VCaP (cell line): ENCODE data around the gene NTN3.
A peak's percentile ranks its signal among the peaks of the same experiment; 100 is the strongest.
"Not testable (repeated sequence)": the region's sequence is repeated elsewhere in the genome, so short reads cannot be mapped to it uniquely, and the experiment has no call there.

ENCODE experiments used
- H3K27ac ChIP-seq: fragments of 450-650 bp; 2 replicates; pipeline ENCODE4 v1.5.1; 2017
- CTCF ChIP-seq: fragments of 450-650 bp; conservative IDR thresholded peaks from 2 replicates; pipeline ENCODE4 v1.5.1; 2017; ENCODE audit warnings: mild to moderate bottlenecking, moderate library complexity

NTN3 gene

GRCh38 chr16:2476741-2477140, 5.6 kb downstream of the NTN3 start:
- no peak for TF ChIP-seq CTCF
- peak overlapping the region; percentile 81 for H3K27ac ChIP-seq

GRCh38 chr16:2477327-2477726, 6.2 kb downstream of the NTN3 start:
- no peak for TF ChIP-seq CTCF
- H3K27ac ChIP-seq, result no peak overlapping the region

- TF ChIP-seq CTCF, result no peak
- no peak overlapping the region for H3K27ac ChIP-seq
These were observed 7.2 kb downstream of the NTN3 start for GRCh38 chr16:2478279-2478678.

GRCh38 chr16:2479996-2480395, 8.9 kb downstream of the NTN3 start:
- not testable (repeated sequence) for H3K27ac ChIP-seq

- TF ChIP-seq CTCF, result no peak
- H3K27ac ChIP-seq, result no peak overlapping the region
These were observed 9.9 kb downstream of the NTN3 start for GRCh38 chr16:2480948-2481347.

- no peak overlapping the region for H3K27ac ChIP-seq
- TF ChIP-seq CTCF, result no peak
These were observed 10.6 kb downstream of the NTN3 start for GRCh38 chr16:2481676-2482075.

- TF ChIP-seq CTCF, result no peak
- no peak overlapping the region for H3K27ac ChIP-seq
These were observed 11.2 kb downstream of the NTN3 start for GRCh38 chr16:2482249-2482648.

- H3K27ac ChIP-seq, result no peak overlapping the region
- no peak for TF ChIP-seq CTCF
These were observed 11.8 kb downstream of the NTN3 start for GRCh38 chr16:2482708-2483534.
